ENCODE data around the gene TRERF1. TPM values are rescaled to one million over a fixed set of nuclear protein-coding genes. Genes with fewer than 3 reads are reported as not detected.
"Not testable (repeated sequence)": the region's sequence is repeated elsewhere in the genome, so short reads cannot be mapped to it uniquely, and the experiment has no call there.

TRERF1 gene
- total and polyA plus RNA-seq, 9 donors: 5.1 to 13.8 (median 9.7) TPM

- peak overlapping the region; percentile 95 for H3K4me3 ChIP-seq (ENCODE audit: low read length)
- DNase-seq: peak; percentile 68
- H3K27ac ChIP-seq (ENCODE audit: low read length): peak overlapping the region; percentile 81
- 0% methylated on average over 7 of the region's 22 CpGs for WGBS (ENCODE audit: insufficient coverage)
- no peaks in the 10 kb centered on the region for H3K27me3 ChIP-seq (ENCODE audit: control insufficient read depth, insufficient read depth, low read length)
- H3K36me3 ChIP-seq (ENCODE audit: control insufficient read depth, insufficient read depth, low read length): no peaks in the 10 kb centered on the region
- no peaks in the 10 kb centered on the region for H3K9me3 ChIP-seq (replicated peaks; ENCODE audit: control insufficient read depth, low read depth, low read length)
- H3K4me1 ChIP-seq (ENCODE audit: control insufficient read depth, insufficient read depth, low read length): peaks cover 24% of the 10 kb centered on the region
These were observed 1.0 kb downstream of the TRERF1 start for GRCh38 chr6:42450477-42451332.

- Histone ChIP-seq H3K9me3 (replicated peaks; ENCODE audit: control insufficient read depth, low read depth, low read length) (no peaks in the 10 kb centered on the region), H3K4me1 (ENCODE audit: control insufficient read depth, insufficient read depth, low read length) (peaks cover 24% of the 10 kb centered on the region), H3K27ac (ENCODE audit: low read length) (peak overlapping the region; percentile 50), H3K4me3 (ENCODE audit: low read length) (peak overlapping the region; percentile 95), H3K36me3 (ENCODE audit: control insufficient read depth, insufficient read depth, low read length) (no peaks in the 10 kb centered on the region), H3K27me3 (ENCODE audit: control insufficient read depth, insufficient read depth, low read length) (no peaks in the 10 kb centered on the region)
- WGBS (ENCODE audit: insufficient coverage): 6% methylated on average over 8 of the region's 9 CpGs
- DNase-seq: peak; percentile 21
These were observed 1.7 kb downstream of the TRERF1 start for GRCh38 chr6:42449917-42450476.

GRCh38 chr6:42448927-42449659, 2.6 kb downstream of the TRERF1 start:
- WGBS (ENCODE audit: insufficient coverage): 40% methylated on average over 1 of the region's 7 CpGs
- Histone ChIP-seq H3K4me3 (ENCODE audit: low read length) (peak overlapping the region; percentile 6), H3K4me1 (ENCODE audit: control insufficient read depth, insufficient read depth, low read length) (peaks cover 27% of the 10 kb centered on the region), H3K36me3 (ENCODE audit: control insufficient read depth, insufficient read depth, low read length) (no peaks in the 10 kb centered on the region), H3K27me3 (ENCODE audit: control insufficient read depth, insufficient read depth, low read length) (no peaks in the 10 kb centered on the region), H3K9me3 (replicated peaks; ENCODE audit: control insufficient read depth, low read depth, low read length) (no peaks in the 10 kb centered on the region), H3K27ac (ENCODE audit: low read length) (no peak overlapping the region)
- DNase-seq: no peak

GRCh38 chr6:42448391-42448790, 3.3 kb downstream of the TRERF1 start:
- peaks cover 22% of the 10 kb centered on the region for H3K4me1 ChIP-seq (ENCODE audit: control insufficient read depth, insufficient read depth, low read length)
- H3K36me3 ChIP-seq (ENCODE audit: control insufficient read depth, insufficient read depth, low read length): no peaks in the 10 kb centered on the region
- no peaks in the 10 kb centered on the region for H3K9me3 ChIP-seq (replicated peaks; ENCODE audit: control insufficient read depth, low read depth, low read length)
- H3K4me3 ChIP-seq (ENCODE audit: low read length): no peak overlapping the region
- no peak for DNase-seq
- 40% methylated on average over 5 of the region's 5 CpGs for WGBS (ENCODE audit: insufficient coverage)
- H3K27me3 ChIP-seq (ENCODE audit: control insufficient read depth, insufficient read depth, low read length): no peaks in the 10 kb centered on the region
- H3K27ac ChIP-seq (ENCODE audit: low read length): no peak overlapping the region

- Histone ChIP-seq H3K27ac (ENCODE audit: low read length) (no peak overlapping the region), H3K4me3 (ENCODE audit: low read length) (no peak overlapping the region), H3K27me3 (ENCODE audit: control insufficient read depth, insufficient read depth, low read length) (no peaks in the 10 kb centered on the region), H3K36me3 (ENCODE audit: control insufficient read depth, insufficient read depth, low read length) (no peaks in the 10 kb centered on the region), H3K9me3 (replicated peaks; ENCODE audit: control insufficient read depth, low read depth, low read length) (no peaks in the 10 kb centered on the region), H3K4me1 (ENCODE audit: control insufficient read depth, insufficient read depth, low read length) (peaks cover 25% of the 10 kb centered on the region)
- no peak for DNase-seq
- 71% methylated on average over 2 of the region's 3 CpGs for WGBS (ENCODE audit: insufficient coverage)
These were observed 4.7 kb downstream of the TRERF1 start for GRCh38 chr6:42446996-42447395.

- DNase-seq: no peak
- Histone ChIP-seq H3K4me1 (ENCODE audit: control insufficient read depth, insufficient read depth, low read length) (peaks cover 31% of the 10 kb centered on the region), H3K36me3 (ENCODE audit: control insufficient read depth, insufficient read depth, low read length) (no peaks in the 10 kb centered on the region), H3K27ac (ENCODE audit: low read length) (no peak overlapping the region), H3K4me3 (ENCODE audit: low read length) (no peak overlapping the region), H3K9me3 (replicated peaks; ENCODE audit: control insufficient read depth, low read depth, low read length) (no peaks in the 10 kb centered on the region), H3K27me3 (ENCODE audit: control insufficient read depth, insufficient read depth, low read length) (no peaks in the 10 kb centered on the region)
- WGBS (ENCODE audit: insufficient coverage): 83% methylated on average over 5 of the region's 5 CpGs
These were observed 5.4 kb downstream of the TRERF1 start for GRCh38 chr6:42446370-42446769.

GRCh38 chr6:42445955-42446354, 5.8 kb downstream of the TRERF1 start:
- H3K9me3 ChIP-seq (replicated peaks; ENCODE audit: control insufficient read depth, low read depth, low read length); H3K27ac ChIP-seq (ENCODE audit: low read length); DNase-seq; H3K36me3 ChIP-seq (ENCODE audit: control insufficient read depth, insufficient read depth, low read length); H3K27me3 ChIP-seq (ENCODE audit: control insufficient read depth, insufficient read depth, low read length); H3K4me3 ChIP-seq (ENCODE audit: low read length): not testable (repeated sequence)
- H3K4me1 ChIP-seq (ENCODE audit: control insufficient read depth, insufficient read depth, low read length): peaks cover 35% of the 10 kb centered on the region
- 95% methylated on average over 4 of the region's 7 CpGs for WGBS (ENCODE audit: insufficient coverage)

GRCh38 chr6:42443312-42444060, 8.2 kb downstream of the TRERF1 start:
- H3K36me3 ChIP-seq (ENCODE audit: control insufficient read depth, insufficient read depth, low read length): no peaks in the 10 kb centered on the region
- 54% methylated on average over 3 of the region's 11 CpGs for WGBS (ENCODE audit: insufficient coverage)
- H3K27ac ChIP-seq (ENCODE audit: low read length): no peak overlapping the region
- H3K4me3 ChIP-seq (ENCODE audit: low read length): no peak overlapping the region
- DNase-seq: peak; percentile 29
- H3K4me1 ChIP-seq (ENCODE audit: control insufficient read depth, insufficient read depth, low read length): peaks cover 38% of the 10 kb centered on the region
- H3K27me3 ChIP-seq (ENCODE audit: control insufficient read depth, insufficient read depth, low read length): no peaks in the 10 kb centered on the region
- H3K9me3 ChIP-seq (replicated peaks; ENCODE audit: control insufficient read depth, low read depth, low read length): no peaks in the 10 kb centered on the region

GRCh38 chr6:42441697-42442081, 10.0 kb downstream of the TRERF1 start:
- Histone ChIP-seq H3K4me3 (ENCODE audit: low read length) (no peak overlapping the region), H3K9me3 (replicated peaks; ENCODE audit: control insufficient read depth, low read depth, low read length) (no peaks in the 10 kb centered on the region), H3K4me1 (ENCODE audit: control insufficient read depth, insufficient read depth, low read length) (peaks cover 36% of the 10 kb centered on the region), H3K36me3 (ENCODE audit: control insufficient read depth, insufficient read depth, low read length) (no peaks in the 10 kb centered on the region), H3K27me3 (ENCODE audit: control insufficient read depth, insufficient read depth, low read length) (no peaks in the 10 kb centered on the region), H3K27ac (ENCODE audit: low read length) (peak overlapping the region; percentile 69)
- DNase-seq: no peak
- 29% methylated on average over 2 of the region's 5 CpGs for WGBS (ENCODE audit: insufficient coverage)

Data from muscle of leg (tissue), 11 donors.